ENCODE measurements around the gene PDGFC. TPM values are rescaled to one million over a fixed set of nuclear protein-coding genes. Genes with fewer than 3 reads are reported as not detected.

The PDGFC gene
- total RNA-seq, 1 donor: 145 TPM

DNA sequence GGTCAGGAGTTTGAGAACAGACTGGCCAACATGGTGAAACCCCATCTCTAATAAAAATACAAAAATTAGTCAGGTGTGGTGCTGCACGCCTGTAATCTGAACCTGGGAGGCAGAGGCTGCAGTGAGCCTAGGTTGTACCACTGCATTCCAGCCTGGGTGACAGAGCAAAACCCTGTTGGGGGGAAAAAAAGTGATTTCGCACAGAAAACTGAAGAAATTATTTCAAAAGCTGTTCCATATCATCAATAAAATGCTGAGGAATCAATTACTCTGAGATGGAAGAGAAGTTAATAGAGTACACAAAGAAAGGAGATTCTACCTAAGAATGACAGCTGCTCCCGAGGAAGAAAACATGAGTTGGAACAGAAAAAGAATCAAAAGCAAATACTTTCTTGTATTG lies 95.9 kb downstream of the PDGFC start:
- Histone ChIP-seq H3K79me2 (ENCODE audit: insufficient read depth, low read length) (peaks cover 97% of the 10 kb centered on the region), H2AFZ (ENCODE audit: low read length) (no peak overlapping the region), H3K4me1 (ENCODE audit: insufficient read depth, low read length) (peaks cover 7% of the 10 kb centered on the region), H3K27ac (ENCODE audit: low read depth, low read length) (no peak overlapping the region), H3K4me2 (ENCODE audit: insufficient read depth, low read length) (no peak overlapping the region), H3K4me3 (ENCODE audit: insufficient read depth, low read length) (no peak overlapping the region), H3K27me3 (ENCODE audit: insufficient read depth, low read length) (no peaks in the 10 kb centered on the region), H3K9me3 (ENCODE audit: low read depth, low read length) (no peaks in the 10 kb centered on the region), H3K36me3 (ENCODE audit: insufficient read depth, low read length) (no peaks in the 10 kb centered on the region), H4K20me1 (ENCODE audit: insufficient read depth, low read length) (peaks cover 2% of the 10 kb centered on the region)
- no peak for DNase-seq (ENCODE audit: insufficient read length, low spot score, missing footprints)
- TF ChIP-seq, protein P1, sequence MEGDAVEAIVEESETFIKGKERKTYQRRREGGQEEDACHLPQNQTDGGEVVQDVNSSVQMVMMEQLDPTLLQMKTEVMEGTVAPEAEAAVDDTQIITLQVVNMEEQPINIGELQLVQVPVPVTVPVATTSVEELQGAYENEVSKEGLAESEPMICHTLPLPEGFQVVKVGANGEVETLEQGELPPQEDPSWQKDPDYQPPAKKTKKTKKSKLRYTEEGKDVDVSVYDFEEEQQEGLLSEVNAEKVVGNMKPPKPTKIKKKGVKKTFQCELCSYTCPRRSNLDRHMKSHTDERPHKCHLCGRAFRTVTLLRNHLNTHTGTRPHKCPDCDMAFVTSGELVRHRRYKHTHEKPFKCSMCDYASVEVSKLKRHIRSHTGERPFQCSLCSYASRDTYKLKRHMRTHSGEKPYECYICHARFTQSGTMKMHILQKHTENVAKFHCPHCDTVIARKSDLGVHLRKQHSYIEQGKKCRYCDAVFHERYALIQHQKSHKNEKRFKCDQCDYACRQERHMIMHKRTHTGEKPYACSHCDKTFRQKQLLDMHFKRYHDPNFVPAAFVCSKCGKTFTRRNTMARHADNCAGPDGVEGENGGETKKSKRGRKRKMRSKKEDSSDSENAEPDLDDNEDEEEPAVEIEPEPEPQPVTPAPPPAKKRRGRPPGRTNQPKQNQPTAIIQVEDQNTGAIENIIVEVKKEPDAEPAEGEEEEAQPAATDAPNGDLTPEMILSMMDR (IDR thresholded peaks at IDR 0.05; ENCODE audit: extremely low read depth, low read depth, low read length): no peak

DNA sequence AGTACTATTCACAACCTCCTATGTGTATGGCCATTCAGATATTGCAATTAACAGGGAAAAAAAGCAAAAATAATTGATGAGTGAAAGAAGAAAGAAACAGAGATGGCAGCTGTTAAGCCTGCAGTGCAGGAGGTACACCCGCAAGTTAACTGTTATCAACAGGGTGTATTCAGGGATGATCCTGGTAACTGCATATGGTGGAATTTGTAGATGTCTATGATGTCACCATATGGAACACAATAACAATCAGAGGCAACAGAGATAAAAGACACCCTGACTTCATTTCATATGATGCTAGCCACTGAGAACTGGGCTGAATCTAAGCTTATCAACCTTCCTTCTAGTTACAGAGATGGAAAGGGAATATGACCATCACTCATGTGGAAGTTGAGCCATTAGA lies 96.5 kb downstream of the PDGFC start:
- Histone ChIP-seq H2AFZ (ENCODE audit: low read length) (no peak overlapping the region), H3K4me3 (ENCODE audit: insufficient read depth, low read length) (no peak overlapping the region), H3K27me3 (ENCODE audit: insufficient read depth, low read length) (no peaks in the 10 kb centered on the region), H3K79me2 (ENCODE audit: insufficient read depth, low read length) (peaks cover 97% of the 10 kb centered on the region), H4K20me1 (ENCODE audit: insufficient read depth, low read length) (peaks cover 2% of the 10 kb centered on the region), H3K9me3 (ENCODE audit: low read depth, low read length) (no peaks in the 10 kb centered on the region), H3K4me1 (ENCODE audit: insufficient read depth, low read length) (peaks cover 7% of the 10 kb centered on the region), H3K27ac (ENCODE audit: low read depth, low read length) (no peak overlapping the region), H3K36me3 (ENCODE audit: insufficient read depth, low read length) (no peaks in the 10 kb centered on the region), H3K4me2 (ENCODE audit: insufficient read depth, low read length) (no peak overlapping the region)
- TF ChIP-seq, protein P1 (IDR thresholded peaks at IDR 0.05; ENCODE audit: extremely low read depth, low read depth, low read length): no peak
- no peak for DNase-seq (ENCODE audit: insufficient read length, low spot score, missing footprints)

DNA sequence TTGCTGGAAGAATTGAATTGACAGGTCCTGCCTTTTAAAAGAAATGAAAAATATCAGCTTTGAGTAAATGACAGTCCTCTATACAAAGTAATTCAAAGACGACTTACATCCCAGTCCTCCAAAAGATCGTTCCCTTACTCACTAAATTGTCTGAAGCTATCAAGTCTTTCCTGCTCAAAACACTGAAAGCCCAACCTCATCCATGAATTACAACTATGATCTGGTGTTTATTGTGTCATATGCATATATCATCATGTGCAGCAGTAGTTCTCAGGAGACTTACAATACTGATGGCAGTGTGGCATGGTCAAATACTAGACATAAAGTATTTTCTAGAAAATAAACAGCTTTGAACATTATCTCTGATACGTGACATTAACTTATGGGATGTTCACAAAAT lies 97.8 kb downstream of the PDGFC start:
- TF ChIP-seq, protein P1 (IDR thresholded peaks at IDR 0.05; ENCODE audit: extremely low read depth, low read depth, low read length): no peak
- Histone ChIP-seq H3K36me3 (ENCODE audit: insufficient read depth, low read length) (no peaks in the 10 kb centered on the region), H3K79me2 (ENCODE audit: insufficient read depth, low read length) (peaks cover 96% of the 10 kb centered on the region), H3K27me3 (ENCODE audit: insufficient read depth, low read length) (no peaks in the 10 kb centered on the region), H3K27ac (ENCODE audit: low read depth, low read length) (no peak overlapping the region), H2AFZ (ENCODE audit: low read length) (no peak overlapping the region), H3K4me3 (ENCODE audit: insufficient read depth, low read length) (no peak overlapping the region), H3K4me2 (ENCODE audit: insufficient read depth, low read length) (no peak overlapping the region), H3K4me1 (ENCODE audit: insufficient read depth, low read length) (peaks cover under 1% of the 10 kb centered on the region), H4K20me1 (ENCODE audit: insufficient read depth, low read length) (peaks cover 2% of the 10 kb centered on the region), H3K9me3 (ENCODE audit: low read depth, low read length) (no peaks in the 10 kb centered on the region)
- no peak for DNase-seq (ENCODE audit: insufficient read length, low spot score, missing footprints)

DNA sequence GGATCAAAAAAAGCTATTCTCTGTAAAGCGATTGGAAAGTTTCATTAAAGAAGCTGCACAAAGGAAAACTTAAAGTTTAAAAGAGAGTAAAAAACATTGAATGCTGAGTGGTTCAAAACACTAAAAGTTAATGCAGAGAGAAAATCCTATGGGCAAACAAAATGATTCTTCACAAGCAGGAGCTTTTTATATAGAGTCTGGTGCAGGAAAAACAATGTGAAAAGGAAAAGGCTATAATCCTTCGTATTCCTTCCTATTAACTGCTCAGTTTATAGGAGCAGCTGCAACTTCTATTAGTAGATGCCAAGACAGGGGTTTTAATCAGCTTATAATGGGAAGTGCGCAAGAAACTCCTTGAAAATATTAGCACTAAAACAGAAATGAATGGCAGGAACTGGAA lies 100.7 kb downstream of the PDGFC start:
- H3K9me3 ChIP-seq (ENCODE audit: low read depth, low read length): no peaks in the 10 kb centered on the region
- peaks cover 2% of the 10 kb centered on the region for H4K20me1 ChIP-seq (ENCODE audit: insufficient read depth, low read length)
- peaks cover 3% of the 10 kb centered on the region for H3K36me3 ChIP-seq (ENCODE audit: insufficient read depth, low read length)
- no peak overlapping the region for H3K4me3 ChIP-seq (ENCODE audit: insufficient read depth, low read length)
- no peak overlapping the region for H3K4me2 ChIP-seq (ENCODE audit: insufficient read depth, low read length)
- H3K79me2 ChIP-seq (ENCODE audit: insufficient read depth, low read length): peaks cover 97% of the 10 kb centered on the region
- DNase-seq (ENCODE audit: insufficient read length, low spot score, missing footprints): no peak
- TF ChIP-seq, protein P1 (IDR thresholded peaks at IDR 0.05; ENCODE audit: extremely low read depth, low read depth, low read length): no peak
- no peaks in the 10 kb centered on the region for H3K4me1 ChIP-seq (ENCODE audit: insufficient read depth, low read length)
- no peak overlapping the region for H3K27ac ChIP-seq (ENCODE audit: low read depth, low read length)
- no peaks in the 10 kb centered on the region for H3K27me3 ChIP-seq (ENCODE audit: insufficient read depth, low read length)
- H2AFZ ChIP-seq (ENCODE audit: low read length): no peak overlapping the region
